ENCODE measurements around the gene TLCD4. TPM values are rescaled to one million over a fixed set of nuclear protein-coding genes. Genes with fewer than 3 reads are reported as not detected.

TLCD4 gene
- total RNA-seq, 1 experiment from 2014 or later: 1.8 TPM

DNA sequence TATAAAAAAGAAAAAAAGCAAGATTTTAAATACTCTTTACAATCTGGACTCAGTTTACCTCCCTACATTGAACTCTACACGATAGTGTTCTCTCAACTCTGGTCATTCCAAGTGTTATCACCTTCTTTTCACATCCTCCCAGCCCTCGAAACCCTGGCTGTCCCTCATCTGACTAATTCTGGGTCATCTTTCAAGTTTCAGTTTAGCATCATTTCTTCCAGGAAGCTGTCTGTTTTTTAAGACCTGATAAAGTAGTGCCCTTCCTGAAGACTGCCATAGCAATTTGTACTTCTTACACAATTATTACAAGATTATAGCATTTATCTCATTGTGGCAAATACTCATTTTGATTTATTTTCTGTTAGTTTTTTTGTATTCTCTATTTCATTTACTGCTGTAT lies 45.6 kb upstream of the TLCD4 start:
- no peaks in the 10 kb centered on the region for H4K20me1 ChIP-seq (ENCODE audit: control insufficient read depth, insufficient read depth, insufficient read length)

More for the DNA sequence above, 45.6 kb upstream of the TLCD4 start:
- H3K4me2 ChIP-seq (ENCODE audit: insufficient read depth, insufficient read length, low read length): no peak overlapping the region
- H3K9me3 ChIP-seq (ENCODE audit: control insufficient read depth, low read depth, low read length): no peaks in the 10 kb centered on the region
- H3K4ac ChIP-seq (ENCODE audit: low read depth, low read length): no peak overlapping the region
- H2BK12ac ChIP-seq (ENCODE audit: insufficient read length, low read depth, low read length): no peak overlapping the region
- H2BK120ac ChIP-seq (ENCODE audit: low read depth, low read length, poor library complexity, severe bottlenecking): no peak overlapping the region
- Mint-ChIP-seq H3K27me3 (ENCODE audit: low read depth) (no peaks in the 10 kb centered on the region; the same call in 1 of the 2 replicates), H3K4me1 (peaks cover 7 to 9% of the 10 kb centered on the region in 2 experiments; a peak in 3 of 4 replicates), H3K4me3 (peak overlapping the region; percentile 98 to 99; a peak in 4 of 5 replicates), H3K9me3 (no peaks in the 10 kb centered on the region), H3K27ac (no peak overlapping the region), H3K36me3 (ENCODE audit: insufficient read depth in 1 of 3, low read depth in 3 of 3) (no peaks in the 10 kb centered on the region)
- H3K14ac ChIP-seq (ENCODE audit: insufficient read depth, low read length): no peak overlapping the region
- no peak for DNase-seq
- no peaks in the 10 kb centered on the region for H3K79me1 ChIP-seq (ENCODE audit: insufficient read depth, low read depth, low read length, poor library complexity, severe bottlenecking)
- H3K27ac ChIP-seq (ENCODE audit: insufficient read length, low read depth, low read length): no peak overlapping the region
- no peak overlapping the region for H3K18ac ChIP-seq (ENCODE audit: insufficient read length, low read depth, low read length)
- H3K79me2 ChIP-seq (ENCODE audit: insufficient read depth, low read length): no peaks in the 10 kb centered on the region
- H3K23ac ChIP-seq (ENCODE audit: insufficient read length, low read depth, low read length): no peak overlapping the region
- no peak overlapping the region for H2AK5ac ChIP-seq (ENCODE audit: insufficient read length, low read length)
- no peak overlapping the region for H3K9ac ChIP-seq (ENCODE audit: extremely low read depth, insufficient read length, low read length)
- H2BK5ac ChIP-seq (ENCODE audit: insufficient read length, low read length): no peak overlapping the region
- no peak overlapping the region for H3T11ph ChIP-seq (ENCODE audit: low read length)
- H3K4me1 ChIP-seq (ENCODE audit: insufficient read depth, low read length): no peaks in the 10 kb centered on the region
- H2BK20ac ChIP-seq (ENCODE audit: low read depth, low read length, poor library complexity, severe bottlenecking): no peak overlapping the region
- H3K27me3 ChIP-seq (ENCODE audit: insufficient read depth, low read length): no peaks in the 10 kb centered on the region
- no peak overlapping the region for H4K8ac ChIP-seq (replicated peaks; ENCODE audit: insufficient read length, low read depth, low read length)
- WGBS (ENCODE audit: extremely low coverage, insufficient read length, low lambda C conversion rate): no CpG with 5 or more reads among the region's 2 CpGs
- H3K23me2 ChIP-seq (ENCODE audit: insufficient read length, low read depth, low read length, poor library complexity, severe bottlenecking): peaks cover 4% of the 10 kb centered on the region
- no peak overlapping the region for H2BK15ac ChIP-seq (ENCODE audit: low read depth, low read length)
- H4K5ac ChIP-seq (ENCODE audit: insufficient read length, low read depth, low read length): no peak overlapping the region
- no peak overlapping the region for H2AFZ ChIP-seq (ENCODE audit: low read length)
- no peak overlapping the region for H3K56ac ChIP-seq (ENCODE audit: insufficient read length, low read depth, low read length)
- H4K91ac ChIP-seq (ENCODE audit: insufficient read length, low read depth, low read length): no peak overlapping the region
- TF ChIP-seq, protein P1, sequence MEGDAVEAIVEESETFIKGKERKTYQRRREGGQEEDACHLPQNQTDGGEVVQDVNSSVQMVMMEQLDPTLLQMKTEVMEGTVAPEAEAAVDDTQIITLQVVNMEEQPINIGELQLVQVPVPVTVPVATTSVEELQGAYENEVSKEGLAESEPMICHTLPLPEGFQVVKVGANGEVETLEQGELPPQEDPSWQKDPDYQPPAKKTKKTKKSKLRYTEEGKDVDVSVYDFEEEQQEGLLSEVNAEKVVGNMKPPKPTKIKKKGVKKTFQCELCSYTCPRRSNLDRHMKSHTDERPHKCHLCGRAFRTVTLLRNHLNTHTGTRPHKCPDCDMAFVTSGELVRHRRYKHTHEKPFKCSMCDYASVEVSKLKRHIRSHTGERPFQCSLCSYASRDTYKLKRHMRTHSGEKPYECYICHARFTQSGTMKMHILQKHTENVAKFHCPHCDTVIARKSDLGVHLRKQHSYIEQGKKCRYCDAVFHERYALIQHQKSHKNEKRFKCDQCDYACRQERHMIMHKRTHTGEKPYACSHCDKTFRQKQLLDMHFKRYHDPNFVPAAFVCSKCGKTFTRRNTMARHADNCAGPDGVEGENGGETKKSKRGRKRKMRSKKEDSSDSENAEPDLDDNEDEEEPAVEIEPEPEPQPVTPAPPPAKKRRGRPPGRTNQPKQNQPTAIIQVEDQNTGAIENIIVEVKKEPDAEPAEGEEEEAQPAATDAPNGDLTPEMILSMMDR (conservative IDR thresholded peaks at IDR 0.05): no peak

All from H9 (cell line).